Left lobe of liver (tissue), 2 donors: ENCODE data around the gene PGBD5. TPM values are rescaled to one million over a fixed set of nuclear protein-coding genes. Genes with fewer than 3 reads are reported as not detected.

Experiments
- ATAC-seq: fragments of 200-7000 bp; cut with Tn5 transposase; one replicate; pipeline ENCODE4 v1.9.1; 2020; ENCODE audit warnings: mild to moderate bottlenecking, moderate library complexity
- DNase-seq: peaks from one replicate; pipeline ENCODE4 v3.0.0-alpha.2; 2020; ENCODE audit warnings: low spot score
- total RNA-seq: library from RNA; stranded (reverse); gene quantifications from one replicate; pipeline ENCODE4 v1.2.1, GENCODE V29; 2021
- donor health status: DM: no; HTN: no; CAD: no; lungs with moderate emphysema.
- donor health status: DM: no; HTN: yes; CAD: no.

PGBD5 gene
- total RNA-seq, 1 donor from 2014 or later: 7.5 TPM

DNA sequence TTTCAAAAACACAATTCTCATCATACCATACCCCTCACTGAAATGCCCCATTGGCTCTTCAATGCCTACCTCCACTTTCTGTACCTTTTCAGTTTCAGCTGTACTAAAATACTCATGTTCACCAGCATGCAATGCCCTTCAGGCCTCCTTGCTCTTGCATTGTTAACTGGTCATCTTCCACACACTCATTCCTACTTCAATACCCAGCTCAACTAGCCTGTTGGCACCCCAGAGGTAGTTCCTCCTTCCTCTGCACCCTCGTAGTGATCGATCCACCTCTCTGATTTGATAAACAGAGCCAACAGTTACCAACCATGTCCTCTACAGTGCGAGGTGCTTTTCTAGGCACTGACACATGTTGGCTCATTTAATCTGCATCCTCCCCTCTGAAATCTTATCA, 46.7 kb downstream of the PGBD5 start:
- no peak for ATAC-seq
- DNase-seq: no peak

DNA sequence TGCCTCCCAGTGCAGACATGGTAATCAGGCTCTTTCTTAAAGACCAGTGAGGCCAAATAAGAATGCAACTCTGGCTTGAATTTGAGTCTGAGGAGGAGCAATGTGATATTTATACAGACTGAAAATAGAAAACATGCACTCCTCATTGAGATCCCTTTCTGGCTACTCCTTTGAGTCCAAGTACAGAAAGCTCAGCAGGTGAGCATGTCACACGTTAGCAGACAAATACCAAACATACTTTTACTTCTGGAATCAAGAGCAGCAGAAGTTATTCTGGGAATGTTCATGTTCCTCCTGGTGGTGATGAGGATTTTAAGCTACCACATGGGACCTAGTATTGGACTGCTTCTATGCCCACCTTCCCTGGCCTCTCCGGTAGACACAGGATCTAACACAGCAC, 48.3 kb downstream of the PGBD5 start:
- DNase-seq (no peak), ATAC-seq (no peak)

DNA sequence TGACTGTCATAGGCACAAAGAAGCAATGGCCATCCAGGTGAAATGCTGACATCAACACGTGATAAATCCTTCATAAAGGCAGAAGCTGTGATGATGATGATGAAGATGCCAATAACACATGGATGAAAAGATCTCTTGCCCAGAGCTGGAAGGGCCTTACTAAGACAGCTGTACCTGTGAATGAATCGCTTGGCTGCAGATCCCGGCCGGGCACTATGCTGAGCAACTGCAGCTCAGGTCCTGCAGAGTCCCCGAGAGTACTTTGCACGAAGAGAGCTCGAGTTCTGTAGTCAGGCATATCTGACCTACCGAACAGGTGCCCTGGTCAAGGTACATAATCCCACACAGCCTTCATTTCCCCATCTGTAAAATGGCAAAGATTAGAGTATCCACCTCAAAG, 48.8 kb downstream of the PGBD5 start:
- DNase-seq: no peak
- no peak for ATAC-seq

DNA sequence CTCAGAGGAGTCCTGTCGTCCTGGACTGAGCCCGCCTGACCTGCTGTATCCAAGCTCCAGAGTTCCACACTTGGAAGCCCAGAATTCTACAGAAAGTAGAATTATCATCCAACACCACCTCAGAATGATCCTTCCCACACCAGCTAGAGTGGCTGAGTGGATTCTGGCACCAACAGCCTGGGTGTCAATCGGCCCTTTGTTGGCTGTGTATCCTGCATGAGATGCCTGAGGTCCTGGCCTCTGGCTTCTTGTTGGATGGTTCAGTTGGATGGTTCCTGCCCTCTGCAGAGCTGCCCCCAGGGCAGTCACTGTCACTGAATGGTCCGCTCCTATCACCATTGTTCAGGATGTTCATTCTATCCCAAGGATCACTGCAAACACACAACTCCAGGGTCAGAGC, 49.8 kb downstream of the PGBD5 start:
- ATAC-seq (no peak), DNase-seq (no peak)

DNA sequence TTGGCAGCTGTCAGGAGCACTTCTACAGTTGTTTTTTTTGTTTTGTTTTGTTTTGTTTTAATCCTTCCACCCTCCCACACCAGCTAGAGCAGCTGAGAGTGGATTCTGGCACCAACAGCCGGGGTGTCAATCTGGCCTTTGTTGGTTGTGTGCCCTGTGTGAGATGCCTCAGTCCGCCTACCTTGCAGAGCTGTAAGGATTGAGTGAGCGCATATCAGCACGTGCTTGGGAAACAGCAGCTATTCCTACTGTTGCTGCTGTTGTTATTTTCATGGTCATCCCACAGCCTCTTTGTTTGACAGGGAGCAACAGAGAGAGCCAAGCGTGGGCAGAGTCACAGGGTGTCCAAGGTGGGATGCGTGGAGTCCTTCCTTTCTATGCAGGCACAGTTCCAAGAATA, 50.4 kb downstream of the PGBD5 start:
- ATAC-seq: no peak
- DNase-seq: no peak

DNA sequence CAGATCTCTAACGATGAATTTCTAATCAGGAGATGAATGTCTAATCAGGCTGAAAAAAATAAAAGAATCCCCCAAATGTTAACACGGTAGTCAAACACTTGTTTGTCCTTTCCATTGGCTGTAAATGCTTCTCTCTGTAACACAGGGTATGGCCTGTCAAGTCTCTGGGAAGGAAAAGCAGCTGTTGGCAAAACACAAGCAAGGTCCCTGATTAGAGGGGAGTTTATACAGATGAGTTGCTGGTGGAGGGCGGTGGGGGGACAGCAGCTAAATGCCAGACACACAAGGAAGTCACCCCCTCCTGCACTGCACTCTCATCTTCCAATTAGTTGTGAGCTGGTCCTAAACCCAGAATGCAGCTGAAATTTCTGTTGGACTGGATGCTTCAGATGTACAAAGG, 51.0 kb downstream of the PGBD5 start:
- no peak for ATAC-seq

DNA sequence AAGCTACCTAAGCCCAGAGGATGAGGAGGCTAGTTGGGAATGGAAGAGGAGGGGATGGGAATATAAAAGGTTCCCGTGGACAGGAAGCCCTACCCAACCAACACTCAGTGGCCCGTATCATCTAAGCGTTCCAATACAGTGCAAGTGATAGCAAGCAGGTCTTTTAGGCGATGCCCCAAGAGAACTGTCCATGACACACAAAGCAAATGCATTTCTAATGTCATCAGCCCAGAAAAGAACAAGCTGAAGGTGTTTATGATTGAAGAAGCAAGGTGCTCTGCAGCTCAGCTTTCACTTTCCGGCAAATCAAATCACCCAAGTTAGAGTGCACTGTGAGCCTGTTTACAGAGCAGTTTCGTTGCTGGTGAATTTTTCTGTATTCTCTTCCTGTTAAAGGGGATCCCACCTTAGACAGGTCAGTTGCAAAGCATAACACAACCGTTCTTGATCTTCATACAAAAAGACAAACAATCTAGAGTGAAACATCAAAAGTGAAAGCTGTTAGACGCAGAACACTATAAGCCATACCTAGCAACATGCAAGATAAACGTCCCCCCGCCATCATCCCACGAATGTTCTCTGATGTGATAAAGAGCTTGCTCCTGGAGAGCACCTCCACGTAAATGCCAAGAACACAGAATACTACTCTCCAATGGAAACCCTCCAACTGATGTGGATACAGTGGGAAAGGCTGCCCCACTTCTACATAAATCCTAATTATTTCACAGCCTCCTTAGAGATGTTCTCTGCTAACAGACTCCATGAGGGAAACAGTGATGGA, 54.0 kb downstream of the PGBD5 start:
- DNase-seq: no peak

More for the DNA sequence above, 51.0 kb downstream of the PGBD5 start:
- DNase-seq: no peak

DNA sequence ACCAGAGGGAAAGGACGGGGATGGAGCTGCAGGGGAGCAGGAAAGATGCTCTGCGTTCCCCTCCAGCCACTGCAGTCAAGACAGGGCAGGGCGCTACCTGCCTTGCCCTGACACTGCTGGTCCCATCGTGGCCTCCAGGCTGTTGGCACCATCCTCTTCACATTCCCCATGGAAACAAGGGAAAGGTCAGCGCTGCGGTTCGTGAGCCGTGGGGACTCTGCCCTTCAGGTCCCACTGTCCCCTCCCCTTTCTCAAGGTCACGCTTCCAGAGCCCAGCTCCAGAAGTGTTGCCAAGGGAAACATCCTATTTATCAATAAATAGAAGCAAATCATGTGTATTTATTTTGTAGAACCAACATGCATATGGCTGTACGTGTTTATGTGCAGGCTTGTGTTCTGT, 56.0 kb downstream of the PGBD5 start:
- ATAC-seq: no peak
- no peak for DNase-seq

More for the DNA sequence above, 54.0 kb downstream of the PGBD5 start:
- ATAC-seq: no peak

DNA sequence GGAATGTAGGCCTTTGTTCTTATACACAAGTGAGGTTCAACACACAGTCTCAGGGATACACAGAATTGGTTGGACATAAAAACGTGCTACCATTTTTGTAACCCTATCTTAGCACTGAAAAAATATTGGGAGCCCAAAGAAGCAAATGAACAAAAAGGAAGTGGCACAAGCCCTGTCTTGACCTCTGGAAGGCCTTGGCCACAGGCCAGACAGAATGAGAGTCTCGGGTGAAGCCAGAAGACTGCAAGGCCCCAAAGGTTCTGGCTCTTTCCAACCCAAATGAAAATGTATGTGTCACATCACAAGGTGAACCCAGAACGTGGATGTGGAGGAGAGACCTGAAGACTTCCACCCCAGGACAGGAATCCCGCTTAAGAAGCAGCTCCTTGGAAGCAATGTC, 57.3 kb downstream of the PGBD5 start:
- DNase-seq: no peak
- no peak for ATAC-seq

DNA sequence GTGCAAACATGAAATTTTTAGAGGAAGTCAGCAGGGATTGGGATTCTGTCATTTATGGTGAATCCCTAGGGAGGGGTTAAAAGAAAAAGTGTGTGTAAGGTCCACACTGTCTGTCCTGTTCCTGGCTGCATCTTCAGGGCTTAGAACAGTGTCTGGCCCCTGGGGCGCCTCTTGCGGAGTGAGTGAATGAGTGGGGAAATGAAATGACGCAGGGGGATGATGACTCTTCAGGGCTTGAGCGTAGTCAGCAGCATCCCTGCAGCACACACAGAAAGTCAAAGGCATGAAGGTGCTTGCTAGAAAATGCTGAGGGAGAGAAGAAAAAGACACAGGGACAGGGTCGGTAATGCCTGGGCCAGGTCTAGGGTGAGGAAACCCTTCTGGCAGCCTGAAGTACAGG, 57.8 kb downstream of the PGBD5 start:
- ATAC-seq (no peak), DNase-seq (no peak)

DNA sequence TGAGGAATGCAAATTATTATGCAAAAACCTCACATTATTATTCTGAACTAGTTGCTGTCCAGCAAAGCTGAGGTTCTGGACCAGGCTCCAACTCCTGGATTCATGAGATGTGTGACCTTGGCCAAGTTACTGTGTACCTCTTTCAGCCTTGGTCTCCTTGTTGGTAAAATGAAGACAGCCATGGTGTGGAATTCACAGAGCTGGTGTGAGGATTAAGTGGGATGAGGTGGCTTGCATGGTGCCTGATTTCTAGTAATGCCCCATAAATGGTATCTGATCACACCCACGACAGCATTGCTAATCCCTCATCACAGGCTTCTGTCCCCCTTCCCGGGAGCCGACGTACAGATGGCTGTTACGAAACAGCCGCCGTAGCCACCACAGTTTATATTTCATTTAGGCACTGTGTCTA, 59.6 kb downstream of the PGBD5 start:
- DNase-seq (no peak), ATAC-seq (no peak)

DNA sequence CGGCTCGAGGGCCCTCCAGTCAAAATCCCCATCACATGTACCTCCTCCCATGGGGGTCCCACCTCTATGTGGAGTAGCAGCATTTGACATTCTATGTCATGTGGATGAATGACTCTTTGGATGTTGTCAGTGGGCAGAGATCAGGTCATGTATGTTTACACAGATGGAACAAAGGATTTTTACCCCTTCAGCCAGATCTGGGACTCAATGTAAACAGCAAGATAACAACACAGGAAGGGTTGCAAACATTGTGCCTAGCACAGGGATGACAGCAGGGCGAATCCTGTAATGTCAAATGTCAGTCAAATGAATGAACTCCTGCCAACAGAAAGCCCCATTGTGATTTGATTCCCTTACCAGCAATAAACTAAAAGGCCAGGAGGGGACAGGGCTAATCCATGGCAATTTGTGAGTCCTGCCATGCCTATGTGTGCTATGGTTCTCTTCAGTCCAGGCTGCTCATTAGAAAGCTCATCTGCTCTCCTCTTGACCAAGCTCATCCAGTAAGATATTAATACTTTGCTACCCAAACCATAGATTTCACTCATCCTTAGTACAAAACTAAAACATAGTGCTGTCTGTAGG, 60.3 kb downstream of the PGBD5 start:
- ATAC-seq (peak; percentile 40), DNase-seq (no peak)

DNA sequence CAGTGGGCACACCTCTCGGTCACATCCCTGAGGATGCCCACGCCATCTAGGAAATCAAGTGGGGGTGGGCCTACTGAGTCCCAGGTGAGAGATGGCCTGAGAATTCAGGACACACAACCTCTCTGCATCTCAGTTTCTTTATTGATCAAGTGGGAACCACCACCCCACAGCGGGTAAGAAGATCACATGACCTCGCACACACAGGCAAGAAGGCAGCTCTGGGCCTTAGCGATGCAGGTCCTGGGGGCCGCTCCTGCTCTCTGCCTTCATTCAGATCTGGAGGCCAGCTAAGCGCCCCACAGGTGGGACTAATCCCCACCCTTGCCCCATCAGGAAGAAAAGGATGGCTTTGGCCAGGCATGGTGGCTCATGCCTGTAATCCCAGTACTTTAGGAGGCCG, 63.2 kb downstream of the PGBD5 start:
- no peak for ATAC-seq
- no peak for DNase-seq

DNA sequence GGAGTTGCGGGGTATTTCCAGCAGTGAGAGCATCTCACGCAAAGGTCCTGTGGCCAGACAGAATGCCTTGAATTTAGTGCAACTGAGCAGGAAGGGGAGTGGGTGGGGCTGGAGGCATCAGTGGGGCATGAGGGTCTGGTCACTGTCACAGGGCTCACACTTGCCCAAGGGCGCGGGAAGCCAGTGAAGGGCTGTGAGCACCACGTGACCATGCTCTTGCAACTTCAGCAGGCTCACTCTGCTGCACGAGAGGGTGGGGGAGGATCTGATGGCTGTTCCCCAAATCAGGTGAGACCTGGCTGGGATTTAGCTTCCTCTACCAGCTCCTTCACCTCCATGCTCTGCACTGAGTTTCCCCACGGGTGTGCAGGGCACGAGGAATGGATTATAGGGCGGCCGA, 64.2 kb downstream of the PGBD5 start:
- ATAC-seq: no peak
- no peak for DNase-seq

DNA sequence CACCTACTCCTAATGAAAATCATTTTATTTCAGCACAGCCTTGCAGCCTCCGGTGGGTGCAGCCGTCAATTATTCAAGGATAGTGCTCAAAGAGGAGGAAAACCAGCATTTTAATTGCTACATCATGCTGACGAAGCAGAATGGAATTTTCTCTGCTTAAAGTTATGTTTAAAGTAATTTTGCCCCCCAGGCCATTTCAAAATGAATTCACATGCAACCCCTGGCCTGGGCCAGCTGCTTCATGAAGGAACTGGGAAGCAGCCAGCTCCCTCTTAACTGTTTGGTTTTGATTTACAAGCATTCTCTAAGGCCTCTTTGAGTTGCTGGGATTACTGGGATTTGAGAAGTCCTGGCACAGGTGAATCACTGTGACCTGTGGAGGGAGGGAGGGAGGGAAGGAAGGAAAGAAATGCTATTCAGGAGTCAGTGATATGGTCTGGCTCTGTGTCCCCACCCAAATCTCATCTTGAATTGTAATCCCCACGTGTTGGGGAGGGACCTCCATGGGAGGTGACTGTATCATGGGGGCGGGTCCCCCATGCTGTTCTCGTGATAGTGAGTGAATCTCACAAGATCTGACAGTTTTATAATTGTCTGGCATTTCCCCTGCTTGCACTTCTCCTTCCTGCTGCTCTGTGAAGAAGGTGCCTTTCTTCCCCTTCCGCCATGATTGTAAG, 66.0 kb downstream of the PGBD5 start:
- ATAC-seq (no peak), DNase-seq (no peak)

DNA sequence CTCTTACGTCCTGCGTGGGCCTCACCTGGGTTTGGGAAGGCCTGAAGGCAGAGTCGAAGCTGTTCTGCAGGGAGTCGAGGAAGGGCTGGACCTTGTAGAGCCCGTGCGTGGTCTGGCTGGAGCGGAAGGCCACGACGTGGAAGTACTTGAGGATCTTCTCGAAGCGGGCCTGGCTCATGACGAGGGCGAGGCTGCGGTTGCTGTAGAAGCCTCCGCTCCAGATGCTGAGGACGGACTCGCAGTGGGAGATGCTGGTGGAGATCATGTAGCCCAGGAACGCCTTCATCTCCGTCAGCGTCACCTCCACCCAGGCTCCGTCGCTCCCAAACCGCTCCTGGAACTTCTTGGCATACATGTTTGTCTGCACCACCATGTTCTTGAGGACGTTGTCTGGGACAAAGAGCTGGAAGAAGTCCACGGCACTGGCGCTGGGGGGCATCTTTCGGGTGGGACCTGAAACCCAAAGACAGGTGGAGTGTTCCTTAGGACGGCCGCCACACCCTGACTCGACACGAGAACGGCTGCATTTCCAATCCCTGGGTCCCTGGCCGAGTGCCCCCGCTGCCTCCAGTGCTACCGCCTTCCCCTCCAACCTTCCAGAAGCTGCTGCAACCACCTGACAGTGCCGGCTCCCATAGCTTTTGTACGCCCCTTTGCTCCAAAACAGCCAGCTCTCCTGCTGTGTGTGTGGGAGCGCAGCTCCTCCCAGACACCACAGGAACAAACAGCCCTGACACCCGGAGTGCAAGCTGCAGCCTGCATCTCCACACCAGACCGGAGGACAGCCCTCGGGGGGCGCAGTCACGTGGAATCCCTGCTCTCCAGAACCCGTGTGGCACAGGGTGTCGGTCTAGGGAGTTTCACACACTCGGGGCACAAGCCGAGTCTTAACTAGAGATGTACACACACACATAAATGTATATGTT, 69.0 kb downstream of the PGBD5 start:
- ATAC-seq (no peak), DNase-seq (no peak)

DNA sequence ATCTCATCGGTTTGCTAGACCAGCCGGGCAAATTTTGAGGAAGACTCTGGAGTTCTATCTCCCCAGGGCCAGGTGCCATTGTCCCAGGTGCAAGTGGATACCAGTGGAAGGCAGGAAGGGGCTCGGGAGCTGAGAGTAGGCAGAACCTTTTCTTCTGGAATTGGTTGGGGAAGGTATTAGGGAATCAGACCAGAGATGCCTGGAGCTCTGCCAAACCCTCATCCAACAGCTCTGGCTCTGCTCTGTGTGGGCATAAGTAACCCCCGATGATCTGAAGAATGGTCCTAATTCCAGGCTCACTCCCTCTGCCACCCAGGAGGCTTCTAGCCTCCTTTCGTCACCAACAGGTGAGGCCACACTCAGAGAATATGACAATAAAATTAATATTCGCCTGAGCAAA, 69.9 kb downstream of the PGBD5 start:
- ATAC-seq: no peak
- no peak for DNase-seq

DNA sequence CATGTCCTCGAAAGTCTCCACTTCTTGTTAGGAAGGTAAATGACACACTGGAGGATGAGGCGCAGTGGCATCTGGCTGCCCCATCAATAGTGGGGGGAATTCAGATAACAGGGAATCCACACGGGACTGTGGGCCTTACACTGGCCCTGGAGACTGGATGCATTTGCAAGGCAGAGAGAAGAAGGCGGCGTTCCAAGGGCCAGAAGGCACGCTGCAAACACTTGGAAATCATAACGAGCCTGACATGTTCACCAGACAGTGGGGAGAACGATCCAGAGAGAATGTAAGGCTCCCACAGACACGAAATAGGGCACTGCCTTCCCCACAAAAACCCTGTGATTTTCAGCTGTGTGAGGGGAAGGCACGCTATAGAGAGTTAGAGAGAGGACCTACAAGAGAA, 70.5 kb downstream of the PGBD5 start:
- no peak for DNase-seq
- no peak for ATAC-seq

DNA sequence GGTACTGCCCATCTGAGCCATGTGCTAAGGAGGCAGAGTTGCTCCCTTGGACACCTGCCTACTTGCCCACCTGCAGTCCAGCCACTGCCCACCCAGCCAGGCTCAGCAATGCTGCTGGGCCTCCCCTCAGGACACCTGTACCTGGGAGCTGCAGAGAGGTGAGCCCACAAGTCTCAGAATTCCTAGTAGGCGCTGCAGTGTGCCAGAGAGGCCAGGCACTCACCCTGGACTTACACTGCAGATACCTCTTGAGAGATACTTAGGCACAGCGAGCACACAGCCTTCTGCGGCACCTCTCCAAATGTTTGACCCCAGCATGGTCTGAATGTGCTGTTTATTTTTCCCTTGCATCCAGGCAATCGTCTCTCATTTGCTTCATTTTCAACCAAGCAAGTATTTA, 71.0 kb downstream of the PGBD5 start:
- no peak for DNase-seq
- ATAC-seq: no peak

DNA sequence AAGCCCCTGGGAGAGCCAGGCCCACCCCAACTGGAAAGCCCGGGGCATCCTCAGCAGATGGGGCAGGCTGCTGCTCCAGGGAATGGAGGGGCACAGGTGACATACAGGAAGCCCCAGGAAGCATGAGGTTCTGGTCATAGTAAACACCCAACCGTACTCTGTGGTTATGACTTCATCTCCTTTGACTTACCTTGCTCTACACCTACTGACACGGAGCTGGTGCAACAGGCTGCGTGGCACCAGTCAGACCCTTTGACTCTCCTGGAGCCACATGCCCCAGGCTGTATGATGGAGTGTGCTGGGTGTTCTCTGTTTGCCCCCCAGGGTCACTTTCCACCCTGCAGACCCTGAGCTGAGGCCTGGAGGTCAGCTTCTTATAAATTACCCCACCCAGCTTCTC, 72.1 kb downstream of the PGBD5 start:
- ATAC-seq: no peak
- no peak for DNase-seq

DNA sequence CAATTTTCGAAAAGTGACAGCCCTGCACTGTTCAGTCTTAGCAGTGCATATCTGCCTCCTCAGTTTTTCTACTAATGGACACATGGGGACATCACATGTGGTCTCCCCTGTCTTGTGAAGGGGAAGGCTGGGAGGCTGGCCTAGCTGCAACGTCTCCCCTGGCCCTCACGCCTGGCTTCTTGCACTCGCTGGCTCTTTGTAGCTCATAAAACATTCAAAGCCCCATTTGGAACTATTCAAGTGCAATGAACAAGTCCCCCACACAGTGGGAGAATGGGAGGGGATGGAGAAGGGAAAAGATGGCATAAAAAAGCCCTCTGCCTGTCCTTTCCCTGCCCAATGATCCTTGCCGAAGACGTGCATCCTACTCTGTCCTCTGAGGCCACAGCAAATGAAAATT, 73.6 kb downstream of the PGBD5 start:
- DNase-seq (no peak), ATAC-seq (no peak)
